Measurements from ENCODE around the gene SSTR5.
"Not testable (repeated sequence)": the region's sequence is repeated elsewhere in the genome, so short reads cannot be mapped to it uniquely, and the experiment has no call there.

SSTR5 gene

GRCh38 chr16:1072526-1073261, at the start of gene SSTR5:
Gene SSTR5, plus strand, starts transcription at chr16:1072747. Its CDS starts 6,122 bp downstream, at chr16:1078869.
- no peak for DNase-seq

GRCh38 chr16:1024138-1024537, 48.4 kb upstream of the SSTR5 start:
- no peak for DNase-seq

DNA sequence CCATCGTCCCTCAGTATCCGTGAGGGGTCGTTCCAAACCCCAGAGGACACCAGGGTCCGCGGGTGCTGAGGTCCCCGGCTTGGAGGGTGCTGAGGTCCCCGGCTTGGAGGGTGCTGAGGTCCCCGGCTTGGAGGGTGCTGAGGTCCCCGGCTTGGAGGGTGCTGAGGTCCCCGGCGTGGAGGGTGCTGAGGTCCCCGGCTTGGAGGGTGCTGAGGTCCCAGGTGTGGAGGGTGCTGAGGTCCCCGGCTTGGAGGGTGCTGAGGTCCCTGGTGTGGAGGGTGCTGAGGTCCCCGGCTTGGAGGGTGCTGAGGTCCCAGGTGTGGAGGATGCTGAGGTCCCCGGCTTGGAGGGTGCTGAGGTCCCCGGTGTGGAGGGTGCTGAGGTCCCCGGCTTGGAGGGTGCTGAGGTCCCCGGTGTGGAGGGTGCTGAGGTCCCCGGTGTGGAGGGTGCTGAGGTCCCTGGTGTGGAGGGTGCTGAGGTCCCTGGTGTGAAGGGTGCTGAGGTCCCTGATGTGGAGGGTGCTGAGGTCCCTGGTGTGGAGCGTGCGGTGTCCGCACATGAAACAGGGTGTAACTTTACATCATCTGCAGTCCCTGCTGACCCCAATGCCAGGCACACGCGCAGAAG, 47.3 kb upstream of the SSTR5 start:
- DNase-seq, result not testable (repeated sequence)

DNA sequence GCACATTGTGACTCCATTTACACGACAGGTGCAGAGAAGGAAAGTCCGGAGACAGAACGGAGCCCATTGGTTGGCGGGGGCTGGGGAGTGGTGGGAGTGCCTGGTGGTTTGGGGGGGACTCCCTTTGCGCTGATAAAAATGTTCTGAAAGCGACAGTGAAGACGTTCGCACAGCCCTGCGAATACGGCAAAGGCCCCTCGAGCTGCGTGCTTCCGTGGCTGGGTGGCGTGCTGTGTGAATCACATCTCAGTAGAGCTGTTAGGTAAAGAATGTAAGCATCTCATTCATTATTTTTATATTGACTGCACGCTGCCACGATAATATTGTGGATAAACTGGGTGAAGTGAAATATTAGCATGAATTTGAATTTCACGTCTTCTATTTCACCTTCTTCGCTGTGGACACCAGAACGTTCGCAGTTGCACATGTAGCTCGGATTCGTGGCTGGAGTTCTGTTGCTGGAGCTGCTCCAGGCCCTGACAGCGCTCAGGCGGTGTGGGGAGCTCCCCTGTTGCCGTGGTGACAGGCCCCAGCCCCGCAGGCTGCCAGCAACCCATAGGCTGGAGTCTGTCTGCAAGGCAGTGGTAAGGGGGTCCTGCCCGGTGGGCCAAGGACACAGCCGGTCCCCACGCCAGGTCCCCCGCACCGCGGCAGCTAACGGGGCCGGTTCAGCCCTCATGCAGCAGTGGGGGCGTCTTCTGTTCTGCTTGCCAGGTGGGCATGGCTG, 46.3 kb upstream of the SSTR5 start:
- no peak for DNase-seq

- no peak for DNase-seq
Measured at GRCh38 chr16:1026784-1027500, 45.6 kb upstream of the SSTR5 start.

DNA sequence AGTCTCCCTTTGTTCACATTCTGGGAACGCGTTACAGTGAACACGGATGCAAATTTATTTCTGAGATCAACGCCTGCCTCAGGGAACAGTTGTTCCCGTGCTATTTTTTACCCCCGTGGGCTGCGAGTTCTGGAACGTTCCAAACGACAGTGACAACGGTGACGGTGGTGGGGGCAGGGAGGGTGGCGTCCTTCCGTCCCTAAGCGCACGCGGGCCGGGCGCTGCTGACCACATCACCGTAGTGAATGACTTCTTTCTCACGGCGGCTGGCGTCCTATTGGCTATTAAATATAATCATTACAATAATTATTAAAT, 45.1 kb upstream of the SSTR5 start:
- no peak for DNase-seq

- no peak for DNase-seq
Measured at GRCh38 chr16:1028056-1028455, 44.5 kb upstream of the SSTR5 start.

- no peak for DNase-seq
Measured at GRCh38 chr16:1028524-1029258, 43.9 kb upstream of the SSTR5 start.

DNA sequence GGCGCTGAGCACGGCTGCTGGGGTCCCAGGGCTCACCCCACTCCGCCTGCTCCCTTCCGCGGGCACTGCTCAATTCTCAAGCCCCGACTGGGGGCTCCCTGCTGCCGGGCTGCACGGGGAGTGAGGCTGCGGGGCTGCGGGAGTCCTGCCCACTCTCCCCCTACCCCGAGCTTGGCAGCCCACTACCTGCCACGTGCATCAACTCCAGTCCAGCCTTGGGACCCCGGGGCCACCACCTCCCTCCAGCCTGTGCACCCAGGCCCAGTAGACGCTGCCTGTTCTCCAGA, 43.3 kb upstream of the SSTR5 start:
- no peak for DNase-seq

DNA sequence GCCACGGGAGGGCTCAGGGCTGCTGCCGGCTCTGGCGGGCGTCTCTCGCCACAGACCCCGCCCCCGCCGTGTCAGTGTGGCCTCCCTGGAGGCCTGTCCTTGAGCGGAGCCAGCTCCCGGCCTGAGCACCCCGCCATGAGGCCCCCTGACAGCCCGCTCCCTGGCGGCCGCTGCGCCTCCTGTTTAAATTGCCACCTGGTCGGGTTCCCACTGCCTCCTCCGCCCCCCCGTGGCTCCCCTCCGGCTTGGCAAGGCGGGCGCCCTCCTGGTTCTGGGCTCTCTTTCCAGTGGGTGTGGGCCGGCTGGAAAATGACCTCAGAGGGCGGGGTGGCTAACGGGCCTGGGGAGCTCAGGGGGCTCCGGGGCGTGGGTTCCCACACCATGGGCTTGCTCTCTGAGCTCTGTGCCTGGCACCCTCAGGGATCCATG, 42.1 kb upstream of the SSTR5 start:
- DNase-seq, result no peak

- no peak for DNase-seq
Measured at GRCh38 chr16:1031666-1032065, 40.9 kb upstream of the SSTR5 start.

DNA sequence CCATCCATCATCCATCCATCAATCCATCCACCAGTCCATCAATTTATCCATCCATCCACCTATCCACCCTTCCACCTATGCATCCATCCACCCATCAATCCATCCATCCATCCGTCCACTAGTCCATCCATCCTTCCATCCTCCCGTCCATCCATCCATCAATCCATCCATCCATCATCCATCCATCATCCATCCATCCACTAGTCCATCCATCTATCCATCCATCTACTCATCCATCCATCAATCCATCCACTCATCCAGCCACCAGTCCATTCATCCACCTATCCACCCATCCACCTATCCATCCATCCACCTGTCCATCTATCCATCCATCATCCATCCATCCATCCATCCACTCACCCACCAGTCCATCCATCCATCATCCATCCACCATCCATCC, 39.9 kb upstream of the SSTR5 start:
- DNase-seq, result no peak

- no peak for DNase-seq
Measured at GRCh38 chr16:1033128-1033679, 39.3 kb upstream of the SSTR5 start.

DNA sequence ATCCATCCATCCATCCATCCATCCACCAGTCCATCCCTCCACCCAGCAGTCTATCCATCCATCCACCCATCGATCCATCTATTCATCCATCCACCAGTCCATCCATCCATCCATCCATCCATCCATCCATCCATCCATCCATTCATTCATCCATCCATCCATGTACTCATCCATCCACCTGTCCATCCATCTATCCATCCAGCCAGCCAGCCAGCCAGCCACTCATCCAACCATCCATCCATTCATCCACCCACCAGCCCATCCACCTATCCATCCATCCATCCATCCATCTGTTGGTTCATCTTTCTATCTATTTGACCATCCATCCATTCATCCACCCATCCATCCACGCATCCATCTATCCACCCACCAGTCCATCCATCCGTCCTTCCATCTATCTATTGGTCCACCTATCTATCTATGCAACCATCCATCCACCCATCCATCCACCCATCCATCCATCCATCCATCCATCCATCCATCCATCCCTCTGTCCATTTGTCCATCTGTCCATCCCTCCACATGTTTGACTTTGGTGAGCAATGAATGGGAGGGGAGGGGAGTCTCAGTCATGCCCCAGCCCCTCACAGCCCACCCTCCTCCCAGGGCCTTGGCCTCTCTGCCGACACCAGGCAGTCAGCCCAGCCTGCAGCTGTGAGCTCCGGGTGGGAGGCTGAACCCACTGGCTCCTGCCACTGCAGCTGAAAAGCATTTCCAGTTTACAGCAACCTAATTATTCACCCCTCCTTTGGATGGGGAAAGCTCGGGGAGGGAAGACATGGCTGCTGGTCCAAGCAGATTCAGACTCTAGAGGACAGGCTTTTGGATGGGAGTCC, 38.1 kb upstream of the SSTR5 start:
- no peak for DNase-seq

GRCh38 chr16:1035066-1035415, 37.5 kb upstream of the SSTR5 start:
- DNase-seq, result no peak

DNA sequence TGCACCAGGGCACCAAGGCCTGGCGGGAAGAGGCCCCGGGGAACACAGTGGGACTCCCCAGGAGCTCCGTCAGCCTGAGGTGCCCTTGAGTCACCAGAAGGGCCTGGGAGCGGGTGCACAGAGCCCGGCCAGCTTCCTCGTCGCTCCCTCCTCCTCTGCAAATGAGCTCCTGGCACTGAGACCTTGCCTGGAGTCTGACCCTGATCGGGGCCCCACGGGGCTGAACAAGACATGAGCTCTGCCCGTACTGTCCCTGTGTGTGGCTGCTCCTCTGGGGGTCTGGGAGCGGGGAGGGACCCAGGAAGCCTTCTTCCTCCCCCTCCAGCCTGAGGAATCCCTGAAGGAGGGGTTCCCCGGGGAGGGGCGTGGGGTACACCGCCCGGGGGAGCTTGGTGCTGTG, 36.4 kb upstream of the SSTR5 start:
- DNase-seq, result no peak

DNA sequence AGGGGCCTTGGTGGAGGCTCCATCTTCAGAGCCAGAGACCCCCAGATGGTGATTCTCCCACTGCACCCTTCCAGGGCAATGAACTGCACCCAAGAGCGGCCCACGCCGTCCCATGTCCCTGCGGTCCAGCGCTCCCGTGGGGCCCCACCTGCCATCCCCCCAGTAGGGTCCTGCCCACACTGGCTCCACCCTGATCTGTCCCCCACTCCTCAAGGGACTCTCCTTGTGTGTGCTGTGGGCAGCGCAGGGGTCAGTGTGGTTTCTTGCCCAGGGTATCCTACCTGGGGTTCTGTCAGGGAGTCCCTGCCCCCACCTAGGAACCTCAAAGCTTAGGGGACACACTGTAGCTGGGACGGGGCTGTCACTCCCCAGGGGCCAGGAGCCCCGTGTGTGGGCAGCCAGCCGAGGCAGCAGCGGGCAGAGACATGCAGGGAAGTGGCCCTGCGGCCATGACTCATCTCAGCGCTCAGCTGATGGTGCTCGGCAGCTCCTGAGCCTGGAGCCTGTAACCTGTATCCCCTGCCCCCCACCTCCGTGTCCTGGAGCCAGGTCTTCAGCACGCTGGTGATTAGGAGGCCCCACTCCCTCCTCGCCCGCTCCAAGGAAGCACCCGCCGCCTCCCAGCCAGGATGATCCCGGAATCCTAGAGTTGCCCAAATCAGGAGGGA, 35.7 kb upstream of the SSTR5 start:
- no peak for DNase-seq

DNA sequence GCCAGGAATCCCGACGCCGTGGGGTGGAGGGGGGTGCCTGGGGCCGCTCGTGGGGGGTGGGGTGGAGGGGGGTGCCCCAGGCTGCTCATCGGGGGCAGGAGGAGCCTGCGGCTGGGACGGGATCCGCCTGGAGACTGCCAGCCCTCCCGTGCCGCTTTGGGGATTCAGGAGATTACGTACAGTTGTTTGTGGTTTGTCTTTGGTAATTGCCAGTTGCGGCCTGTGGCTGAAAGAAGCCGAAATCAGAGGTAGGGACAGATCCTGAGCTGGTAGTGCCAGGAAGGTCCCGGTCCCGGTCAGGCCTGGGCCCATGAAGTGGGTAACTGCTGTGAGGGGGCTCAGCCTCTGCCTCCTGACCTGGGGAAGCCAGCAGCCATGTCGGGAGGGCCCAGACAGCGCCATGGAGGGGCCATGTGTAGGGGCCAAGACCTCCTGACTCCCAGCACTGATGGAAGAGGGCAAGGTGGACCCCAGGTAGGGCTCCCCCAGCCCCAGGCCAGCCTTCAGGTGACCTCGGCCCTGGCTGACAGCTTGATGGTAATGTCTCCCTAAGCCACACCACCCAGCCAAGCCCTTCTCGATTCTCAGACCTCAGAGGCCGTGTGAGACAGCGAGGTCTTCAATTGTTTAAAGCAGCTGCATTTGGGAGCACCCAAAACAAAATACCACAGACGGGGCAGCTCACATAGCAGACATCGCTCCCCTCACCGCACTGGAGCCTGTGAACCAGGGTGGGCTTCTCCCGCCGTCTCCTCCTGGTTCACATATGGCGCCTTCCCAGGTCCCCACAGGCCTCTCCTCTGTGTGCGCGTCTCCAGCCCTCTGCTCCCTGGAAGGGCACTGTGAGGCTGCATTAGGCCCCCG, 34.9 kb upstream of the SSTR5 start:
- DNase-seq, result no peak

GRCh38 chr16:1038932-1039331, 33.6 kb upstream of the SSTR5 start:
- DNase-seq, result no peak

DNA sequence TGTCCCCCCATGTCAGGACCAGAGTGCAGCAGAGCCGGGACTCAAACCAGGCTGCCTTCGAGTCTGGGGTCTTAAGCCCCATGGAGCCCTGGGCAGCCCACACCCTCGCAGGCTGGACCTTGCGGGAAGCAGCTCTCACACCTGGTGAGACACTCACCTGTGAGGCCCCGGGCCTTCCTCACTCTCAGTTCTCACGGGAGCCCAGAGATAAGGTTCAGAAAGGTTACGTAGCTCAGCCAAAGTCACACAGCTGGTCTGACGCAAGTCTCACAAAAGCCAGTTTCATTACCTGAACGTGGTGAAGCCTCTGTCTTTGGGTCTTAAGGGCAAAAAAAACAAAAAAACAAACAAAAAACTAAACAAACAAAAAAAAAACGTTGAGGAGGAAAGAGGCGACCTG, 32.8 kb upstream of the SSTR5 start:
- DNase-seq, result no peak

Data from COR-L47 (cell line).